Transverse colon (tissue), 4 donors: ENCODE results near the gene PPP6R3.

Experiments
- CTCF ChIP-seq, 5 experiments: fragments of 200-600 bp in 3 of 5; fragments of 450-650 bp in 2 of 5; sonication (generic) in 3 of 5; IDR thresholded peaks; 1 replicate in 2 of 5; 2 replicates in 3 of 5; pipeline ENCODE4 v1.5.1; 2016 to 2017; ENCODE audit warnings: antibody characterized with exemption in 5 of 5, inconsistent platforms in 3 of 5, mild to moderate bottlenecking in 2 of 5, moderate library complexity in 1 of 5
- POLR2AphosphoS5 ChIP-seq, 3 donors: sonication (generic); formaldehyde crosslinking; IDR thresholded peaks; one replicate each; pipeline ENCODE4 v1.6.1; 2016; ENCODE audit warnings: antibody characterized with exemption in 3 of 3

GRCh38 chr11:68431984-68432645, 28.4 kb upstream of the PPP6R3 start:
- TF ChIP-seq CTCF (IDR thresholded peaks at IDR 0.05): no peak
- TF ChIP-seq POLR2AphosphoS5 (IDR thresholded peaks at IDR 0.05): no peak
